HG03095 (cell line): ENCODE measurements around the gene ILKAP.

Source experiments
- ATAC-seq: cut with Tn5 transposase; IDR thresholded peaks from one replicate; pipeline ENCODE4 v1.9.1; 2021; ENCODE audit warnings: moderate library complexity; ENCODE audit not compliant: unreplicated experiment

ILKAP gene

GRCh38 chr2:238152771-238153688 is 50.5 kb downstream of the ILKAP start:
- no peak for ATAC-seq

- no peak for ATAC-seq
Measured at GRCh38 chr2:238151628-238152235, 51.8 kb downstream of the ILKAP start.

GRCh38 chr2:238151205-238151604 is 52.3 kb downstream of the ILKAP start:
- ATAC-seq, result no peak

- no peak for ATAC-seq
Measured at GRCh38 chr2:238150686-238151085, 52.8 kb downstream of the ILKAP start.

GRCh38 chr2:238149841-238150572 is 53.5 kb downstream of the ILKAP start:
- no peak for ATAC-seq

- no peak for ATAC-seq
Measured at GRCh38 chr2:238148981-238149380, 54.5 kb downstream of the ILKAP start.

- no peak for ATAC-seq
Measured at GRCh38 chr2:238146884-238147544, 56.5 kb downstream of the ILKAP start.

GRCh38 chr2:238145851-238146250 is 57.6 kb downstream of the ILKAP start:
- ATAC-seq, result no peak

- no peak for ATAC-seq
Measured at GRCh38 chr2:238145046-238145445, 58.4 kb downstream of the ILKAP start.

- ATAC-seq, result no peak
Measured at GRCh38 chr2:238144262-238144661, 59.2 kb downstream of the ILKAP start.

- ATAC-seq, result no peak
Measured at GRCh38 chr2:238143239-238143951, 60.1 kb downstream of the ILKAP start.

GRCh38 chr2:238142382-238143205 is 60.9 kb downstream of the ILKAP start:
- ATAC-seq, result no peak

- no peak for ATAC-seq
Measured at GRCh38 chr2:238141541-238142318, 61.8 kb downstream of the ILKAP start.

- no peak for ATAC-seq
Measured at GRCh38 chr2:238140721-238141540, 62.6 kb downstream of the ILKAP start.

- ATAC-seq, result no peak
Measured at GRCh38 chr2:238140040-238140439, 63.5 kb downstream of the ILKAP start.

- ATAC-seq, result no peak
Measured at GRCh38 chr2:238139196-238140039, 64.1 kb downstream of the ILKAP start.
